ENCODE results near the gene LCE3B. TPM values are rescaled to one million over a fixed set of nuclear protein-coding genes. Genes with fewer than 3 reads are reported as not detected.

Gene LCE3B
- total RNA-seq, 4 donors from 2014 or later, result not detected

DNA sequence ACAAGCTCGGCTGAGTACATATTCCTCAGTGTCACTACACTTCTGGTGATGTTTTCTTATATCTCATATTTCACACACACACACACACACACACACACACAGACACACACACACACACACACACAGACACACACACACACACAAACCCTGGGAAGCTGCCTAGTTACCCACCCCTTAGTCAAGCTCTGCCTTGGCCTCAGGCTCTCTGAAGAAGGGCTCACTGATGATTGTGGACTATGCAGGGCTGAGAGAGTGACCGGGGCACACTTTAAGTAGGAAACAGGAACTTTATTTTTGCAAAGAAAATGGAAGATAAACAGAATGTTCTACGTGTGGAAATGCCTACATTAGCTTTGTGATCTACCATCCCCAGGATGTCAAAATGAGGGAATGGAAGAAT is 30.3 kb downstream of the LCE3B start:
- TF ChIP-seq POLR2A (IDR thresholded peaks at IDR 0.05) (no peak), EP300 (IDR thresholded peaks at IDR 0.05) (no peak), POLR2AphosphoS5 (IDR thresholded peaks at IDR 0.05) (no peak)
- TF ChIP-seq, protein P1, sequence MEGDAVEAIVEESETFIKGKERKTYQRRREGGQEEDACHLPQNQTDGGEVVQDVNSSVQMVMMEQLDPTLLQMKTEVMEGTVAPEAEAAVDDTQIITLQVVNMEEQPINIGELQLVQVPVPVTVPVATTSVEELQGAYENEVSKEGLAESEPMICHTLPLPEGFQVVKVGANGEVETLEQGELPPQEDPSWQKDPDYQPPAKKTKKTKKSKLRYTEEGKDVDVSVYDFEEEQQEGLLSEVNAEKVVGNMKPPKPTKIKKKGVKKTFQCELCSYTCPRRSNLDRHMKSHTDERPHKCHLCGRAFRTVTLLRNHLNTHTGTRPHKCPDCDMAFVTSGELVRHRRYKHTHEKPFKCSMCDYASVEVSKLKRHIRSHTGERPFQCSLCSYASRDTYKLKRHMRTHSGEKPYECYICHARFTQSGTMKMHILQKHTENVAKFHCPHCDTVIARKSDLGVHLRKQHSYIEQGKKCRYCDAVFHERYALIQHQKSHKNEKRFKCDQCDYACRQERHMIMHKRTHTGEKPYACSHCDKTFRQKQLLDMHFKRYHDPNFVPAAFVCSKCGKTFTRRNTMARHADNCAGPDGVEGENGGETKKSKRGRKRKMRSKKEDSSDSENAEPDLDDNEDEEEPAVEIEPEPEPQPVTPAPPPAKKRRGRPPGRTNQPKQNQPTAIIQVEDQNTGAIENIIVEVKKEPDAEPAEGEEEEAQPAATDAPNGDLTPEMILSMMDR (IDR thresholded peaks at IDR 0.05), result no peak
- H3K36me3 ChIP-seq, result no peaks in the 10 kb centered on the region
- no peaks in the 10 kb centered on the region for H3K4me1 ChIP-seq
- H3K4me3 ChIP-seq, result no peak overlapping the region
- H3K9me3 ChIP-seq, result no peaks in the 10 kb centered on the region
- no peak overlapping the region for H3K27ac ChIP-seq
- H3K27me3 ChIP-seq, result peaks cover 4% of the 10 kb centered on the region
- DNase-seq (ENCODE audit: low spot score in 2 of 2), result no peak
- WGBS, result 58% methylated on average over 3 of the region's 3 CpGs

DNA sequence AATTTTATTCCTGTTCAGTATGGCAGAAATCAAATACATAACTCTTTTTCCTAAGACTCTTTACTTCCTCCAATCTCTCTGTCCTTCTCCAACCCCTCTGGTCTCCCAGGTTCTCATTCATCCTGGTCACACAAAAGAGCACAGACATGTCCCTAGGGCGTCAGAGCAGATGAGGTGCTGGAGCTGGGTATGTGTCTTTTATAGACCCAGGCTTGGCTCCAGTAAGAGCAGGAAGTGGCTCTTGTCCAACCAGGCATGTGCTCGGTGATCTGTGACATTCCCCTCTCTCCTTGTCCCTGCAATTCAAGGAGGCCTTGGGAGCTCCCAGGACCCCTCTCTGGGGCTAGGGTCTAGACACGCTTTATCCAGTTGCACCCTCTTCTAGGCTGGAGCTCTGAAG is 31.5 kb downstream of the LCE3B start:
- Histone ChIP-seq H3K27ac (no peak overlapping the region), H3K27me3 (peaks cover 4% of the 10 kb centered on the region), H3K4me3 (no peak overlapping the region), H3K36me3 (no peaks in the 10 kb centered on the region), H3K9me3 (no peaks in the 10 kb centered on the region), H3K4me1 (no peaks in the 10 kb centered on the region)
- 49% methylated on average over 3 of the region's 3 CpGs for WGBS
- TF ChIP-seq EP300 (IDR thresholded peaks at IDR 0.05) (no peak), POLR2AphosphoS5 (IDR thresholded peaks at IDR 0.05) (no peak), POLR2A (IDR thresholded peaks at IDR 0.05) (no peak)
- TF ChIP-seq, protein P1 (IDR thresholded peaks at IDR 0.05), result no peak
- DNase-seq (ENCODE audit: low spot score in 2 of 2), result no peak

DNA sequence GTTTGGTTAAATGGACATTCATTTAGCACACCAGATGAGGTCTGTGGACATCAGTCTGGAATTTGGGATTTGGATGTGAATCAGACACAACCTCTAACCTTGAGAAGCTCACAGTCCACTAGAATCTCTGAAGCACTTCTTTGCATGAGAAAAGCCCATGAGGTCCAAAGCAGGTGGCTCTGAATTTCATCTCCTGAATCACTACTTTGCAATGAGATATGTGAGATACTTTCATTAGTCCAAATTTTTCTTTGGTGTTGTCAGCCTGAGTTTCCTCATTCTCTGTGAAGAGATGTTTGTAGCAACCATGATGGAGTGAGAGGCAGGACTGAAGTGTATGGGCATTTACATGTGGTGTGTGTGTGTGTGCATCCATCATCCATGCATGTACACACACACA is 33.0 kb downstream of the LCE3B start:
- Histone ChIP-seq H3K4me1 (no peaks in the 10 kb centered on the region), H3K9me3 (no peaks in the 10 kb centered on the region), H3K27ac (no peak overlapping the region), H3K36me3 (no peaks in the 10 kb centered on the region), H3K27me3 (peaks cover 4% of the 10 kb centered on the region), H3K4me3 (no peak overlapping the region)
- DNase-seq (ENCODE audit: low spot score in 2 of 2), result no peak
- TF ChIP-seq POLR2AphosphoS5 (IDR thresholded peaks at IDR 0.05), result no peak
- no peak for TF ChIP-seq EP300 (IDR thresholded peaks at IDR 0.05)
- TF ChIP-seq, protein P1 (IDR thresholded peaks at IDR 0.05), result no peak
- no peak for TF ChIP-seq POLR2A (IDR thresholded peaks at IDR 0.05)

DNA sequence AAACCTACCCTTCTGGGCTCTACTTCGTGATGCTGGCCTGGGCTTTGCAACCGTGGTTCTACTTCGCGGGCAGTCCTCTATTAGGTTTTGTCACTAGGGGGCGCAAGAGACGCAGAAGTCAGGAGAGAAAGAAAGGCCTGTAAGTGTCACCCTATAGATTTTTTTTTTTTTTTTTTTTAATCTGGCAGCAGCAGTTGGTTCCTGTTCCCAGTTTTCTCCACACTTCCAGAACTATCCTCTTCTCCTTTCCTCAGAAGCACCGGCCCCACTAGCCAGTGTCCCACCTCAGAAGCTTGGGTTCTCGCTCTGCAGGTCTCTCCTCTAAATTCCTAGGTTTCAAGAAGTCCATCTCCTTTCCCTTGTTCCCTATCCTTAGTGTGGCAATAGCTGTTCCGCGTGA is 40.5 kb downstream of the LCE3B start:
- WGBS, result 29% methylated on average over 10 of the region's 10 CpGs
- Histone ChIP-seq H3K4me3 (no peak overlapping the region), H3K9me3 (no peaks in the 10 kb centered on the region), H3K36me3 (no peaks in the 10 kb centered on the region), H3K27me3 (no peaks in the 10 kb centered on the region), H3K4me1 (no peaks in the 10 kb centered on the region), H3K27ac (no peak overlapping the region)
- TF ChIP-seq EP300 (IDR thresholded peaks at IDR 0.05) (no peak), POLR2AphosphoS5 (IDR thresholded peaks at IDR 0.05) (no peak), POLR2A (IDR thresholded peaks at IDR 0.05) (no peak)
- TF ChIP-seq, protein P1 (IDR thresholded peaks at IDR 0.05), result peak in 1 of 2 donors; percentile 56
- peak in 1 of 2 donors; percentile 61 for DNase-seq (ENCODE audit: low spot score in 2 of 2)

DNA sequence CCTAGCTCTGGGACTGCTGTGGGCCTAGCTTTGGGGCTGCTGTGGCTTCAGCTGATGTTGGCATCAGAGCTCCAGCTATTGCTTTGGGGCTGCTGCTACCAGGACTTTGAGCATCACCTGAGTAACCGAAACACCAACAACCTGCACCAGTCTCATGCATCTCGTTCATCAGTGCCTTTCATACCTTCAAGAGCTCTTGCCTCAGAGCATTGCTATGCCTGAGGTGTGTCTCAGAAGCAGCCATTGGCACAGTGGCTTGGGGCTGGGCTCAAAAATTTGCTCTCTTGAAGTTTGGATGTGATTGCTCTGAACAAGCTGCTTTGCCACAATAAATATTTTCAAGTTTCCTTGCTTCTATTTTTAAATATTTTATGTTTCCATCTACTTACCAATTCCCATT is 42.8 kb downstream of the LCE3B start:
- H3K36me3 ChIP-seq, result no peaks in the 10 kb centered on the region
- H3K27ac ChIP-seq, result no peak overlapping the region
- TF ChIP-seq EP300 (IDR thresholded peaks at IDR 0.05), result no peak
- TF ChIP-seq POLR2A (IDR thresholded peaks at IDR 0.05), result no peak
- TF ChIP-seq POLR2AphosphoS5 (IDR thresholded peaks at IDR 0.05), result no peak
- TF ChIP-seq, protein P1 (IDR thresholded peaks at IDR 0.05), result no peak
- H3K4me1 ChIP-seq, result no peaks in the 10 kb centered on the region
- H3K4me3 ChIP-seq, result no peak overlapping the region
- 55% methylated on average over 2 of the region's 2 CpGs for WGBS
- no peak for DNase-seq (ENCODE audit: low spot score in 2 of 2)
- H3K9me3 ChIP-seq, result no peaks in the 10 kb centered on the region
- H3K27me3 ChIP-seq, result no peaks in the 10 kb centered on the region
